ENCODE results near the gene PRDM16.

Gene PRDM16

DNA sequence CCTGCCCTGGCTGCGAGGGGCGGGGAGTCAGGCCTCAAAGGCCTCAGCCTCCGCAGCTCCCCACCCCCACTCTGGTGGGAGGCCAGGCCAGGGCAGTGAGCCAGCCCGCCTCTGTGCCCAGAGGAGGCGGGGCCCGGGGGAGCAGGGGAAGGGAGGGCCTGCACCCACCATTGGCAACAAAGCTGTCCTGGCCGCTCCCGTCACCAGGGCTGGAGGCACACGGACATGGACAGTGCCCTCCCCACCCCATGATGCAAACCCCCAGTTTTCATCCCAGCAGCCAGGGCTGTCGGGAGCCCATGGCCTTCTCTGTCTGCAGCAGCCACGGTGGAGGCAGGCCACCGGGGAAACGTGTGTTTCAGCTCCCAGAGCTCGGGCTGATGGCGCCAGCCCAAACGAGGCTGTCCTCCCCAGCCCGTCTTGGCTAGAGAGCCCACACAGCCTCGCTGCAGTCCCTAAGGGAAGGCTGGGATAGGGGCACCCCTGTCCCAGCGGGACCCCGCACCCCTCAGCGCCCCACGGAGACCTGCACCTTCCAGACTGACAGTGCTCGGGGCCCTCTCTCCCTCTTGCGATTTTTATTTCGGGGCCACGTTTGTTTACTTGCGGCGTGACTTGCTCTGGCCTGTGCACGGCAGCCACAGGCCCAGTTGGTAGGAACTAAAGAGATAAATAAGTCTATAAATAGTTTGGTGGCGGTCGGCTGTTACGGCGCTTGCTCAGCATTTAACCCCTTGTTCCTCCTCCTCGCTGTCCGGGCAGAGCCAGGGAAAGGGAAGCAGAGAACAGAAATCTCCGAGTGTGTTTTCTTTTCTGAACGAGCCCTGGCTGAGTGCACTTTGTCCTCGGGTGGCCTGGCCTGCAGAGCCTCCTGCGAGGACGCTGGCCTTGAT, 101.8 kb downstream of the PRDM16 start:
- DNase-seq: no peak

DNA sequence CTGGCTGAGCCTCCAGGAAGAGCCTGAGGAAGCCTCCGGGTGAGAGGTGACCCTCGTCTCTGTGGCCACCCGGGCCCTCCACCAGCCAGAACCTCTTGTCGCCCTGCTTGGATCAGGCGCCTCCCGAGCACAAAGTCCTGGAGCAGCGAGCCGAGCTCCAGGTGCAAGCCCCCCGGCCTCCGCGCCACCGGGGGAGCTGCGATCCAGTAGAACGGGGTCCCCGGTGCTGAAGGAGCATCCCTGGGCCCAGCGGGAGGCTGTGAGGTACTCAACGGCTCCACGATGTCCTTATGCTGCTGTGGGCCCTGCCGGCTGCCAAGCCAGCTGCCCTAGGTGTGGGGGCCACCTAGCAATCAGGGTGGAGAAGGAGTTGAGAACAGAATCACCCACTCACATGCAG, 102.8 kb downstream of the PRDM16 start:
- no peak for DNase-seq

GRCh38 chr1:3172431-3173380, 103.7 kb downstream of the PRDM16 start:
- no peak for DNase-seq

DNA sequence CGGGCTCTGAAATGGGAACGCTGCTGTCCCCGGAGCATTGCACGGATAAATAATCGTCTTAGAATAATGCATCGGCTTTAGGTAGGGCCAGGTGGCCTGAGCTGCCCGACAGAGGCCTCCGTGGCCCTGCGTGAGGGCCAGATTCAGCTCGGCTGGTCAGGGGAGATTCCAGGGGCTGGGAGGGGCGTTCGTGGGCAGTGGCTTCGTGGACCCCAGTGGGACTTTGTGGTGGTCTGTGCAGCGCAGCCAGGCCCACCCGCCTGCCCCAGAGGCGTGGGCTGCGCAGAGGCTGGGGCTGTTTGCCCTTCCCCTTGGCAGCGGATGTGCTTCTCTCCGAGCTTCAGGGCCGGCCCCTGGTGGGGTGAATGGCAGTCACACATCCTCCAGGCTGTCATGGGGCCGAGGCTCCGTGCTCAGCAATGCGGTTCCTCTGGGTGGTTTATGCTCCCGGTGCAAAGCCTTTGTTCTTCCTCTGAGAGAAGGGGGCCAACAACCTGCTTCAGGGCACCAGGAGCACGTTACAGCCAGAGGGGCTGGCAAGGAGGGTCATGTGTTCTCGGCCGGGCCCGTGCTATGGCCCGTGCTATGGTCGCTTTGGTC, 104.5 kb downstream of the PRDM16 start:
- DNase-seq: no peak

DNA sequence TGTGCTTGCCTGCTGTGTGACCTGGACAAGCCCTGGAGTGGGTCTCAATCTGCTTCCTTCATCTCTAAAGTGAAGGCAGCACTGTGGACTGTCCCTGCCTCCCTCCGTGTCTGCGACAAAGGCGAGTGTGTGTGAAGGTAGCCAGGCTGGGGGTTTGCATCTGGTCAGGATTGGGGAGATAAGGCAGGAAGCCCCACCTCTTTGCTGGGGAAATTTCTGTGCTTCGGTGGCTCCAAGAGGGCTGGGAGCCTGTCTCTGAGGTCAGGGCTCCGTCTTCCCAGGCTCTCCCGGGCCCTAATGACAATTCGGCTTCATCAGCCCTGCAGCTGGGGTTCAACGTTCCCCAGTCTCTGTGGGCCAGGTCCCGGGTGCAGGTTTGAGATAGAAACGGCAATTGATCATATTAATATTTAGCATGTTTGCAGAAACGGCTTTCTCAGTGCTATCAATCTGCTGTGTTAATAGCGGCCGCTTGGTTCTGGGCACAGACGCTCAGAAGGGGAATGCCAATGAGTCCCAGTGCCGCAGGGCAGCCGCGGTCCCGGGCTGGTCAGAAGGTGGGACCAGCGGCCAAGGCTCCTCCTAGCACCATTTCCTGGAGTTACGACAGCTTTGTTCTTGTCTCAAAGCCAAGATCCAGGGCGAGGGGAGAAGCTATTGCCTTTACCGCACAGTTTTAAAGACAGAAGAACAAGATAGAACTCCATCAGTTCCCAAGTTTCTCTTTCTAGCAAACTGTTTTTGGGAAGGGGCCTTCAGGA, 105.7 kb downstream of the PRDM16 start:
- no peak for DNase-seq

DNA sequence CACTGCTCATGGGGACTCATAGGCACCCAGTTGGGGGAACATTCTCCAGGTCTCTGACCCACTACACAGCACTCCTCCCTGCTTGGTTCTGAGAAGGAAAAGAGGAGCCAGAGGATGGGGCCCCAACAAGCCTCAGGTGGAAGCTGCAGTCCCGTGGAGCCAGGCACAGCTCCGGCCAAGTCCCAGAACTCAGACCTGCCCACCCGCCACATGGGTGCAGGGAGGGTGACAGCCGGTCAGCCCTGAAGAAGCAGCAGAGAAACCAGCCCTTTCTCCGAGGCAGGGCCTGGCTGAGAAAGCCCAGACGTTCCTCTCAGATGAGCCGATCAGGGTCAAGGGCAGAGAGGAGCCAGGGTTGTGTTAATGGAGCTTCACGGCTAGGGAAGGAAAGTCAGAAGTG, 106.5 kb downstream of the PRDM16 start:
- no peak for DNase-seq

DNA sequence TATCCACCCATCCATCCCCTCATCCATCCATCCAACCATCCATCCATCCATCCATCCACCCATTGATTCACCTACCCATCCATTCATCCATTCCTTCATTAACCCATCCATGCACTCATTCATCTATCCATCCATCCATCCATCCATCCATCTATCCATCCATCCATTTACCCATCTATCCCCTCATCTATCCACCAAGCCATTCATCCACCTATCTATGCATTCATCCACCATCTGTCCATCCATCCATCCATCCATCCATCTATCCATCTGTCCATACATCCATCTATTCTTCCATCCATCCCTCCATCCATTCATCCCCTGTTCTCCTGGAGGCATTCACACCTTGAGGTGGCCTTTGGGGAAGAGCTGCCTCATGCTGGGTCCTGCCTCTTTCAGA, 107.0 kb downstream of the PRDM16 start:
- no peak for DNase-seq

GRCh38 chr1:3176820-3177219, 107.8 kb downstream of the PRDM16 start:
- no peak for DNase-seq

DNA sequence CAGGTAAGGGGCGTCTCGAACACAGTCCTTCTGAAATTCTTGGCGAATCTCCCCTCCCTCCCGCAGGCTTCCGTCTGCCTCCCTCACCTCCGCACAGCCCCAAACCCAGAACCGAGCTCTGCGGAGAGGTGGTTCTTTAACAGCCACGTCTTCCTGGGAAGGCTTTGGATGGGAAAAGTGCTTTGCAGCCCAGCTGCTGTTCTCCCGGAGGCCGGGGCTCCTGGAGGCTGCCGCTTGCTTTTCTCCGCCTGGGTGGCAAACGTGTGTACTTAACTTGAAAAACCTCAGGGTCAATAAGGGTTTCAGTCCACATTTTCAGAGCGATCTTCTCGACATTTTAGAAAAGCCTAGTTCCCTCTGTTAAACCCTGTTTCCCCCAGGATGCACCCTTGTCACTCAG, 109.3 kb downstream of the PRDM16 start:
- DNase-seq: no peak

DNA sequence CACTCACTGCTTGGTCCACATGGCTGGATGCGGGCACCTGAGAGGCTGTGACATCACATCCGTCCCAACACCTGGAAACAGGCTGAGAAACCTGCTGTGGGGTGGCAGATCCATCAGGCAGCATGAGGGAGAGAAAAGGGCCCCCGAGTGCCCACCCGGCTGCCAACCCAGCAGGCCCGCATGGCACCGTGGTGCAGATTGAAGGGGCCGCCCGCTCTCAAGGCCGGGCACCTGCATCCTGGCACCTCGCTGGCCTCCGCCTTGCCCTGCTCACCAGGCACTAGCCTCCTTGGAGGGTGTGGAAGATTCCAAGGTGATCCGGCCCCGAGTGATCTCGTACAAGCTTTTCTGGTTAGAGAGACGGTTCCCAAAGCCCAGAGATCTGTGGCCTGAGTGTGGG, 110.5 kb downstream of the PRDM16 start:
- no peak for DNase-seq

DNA sequence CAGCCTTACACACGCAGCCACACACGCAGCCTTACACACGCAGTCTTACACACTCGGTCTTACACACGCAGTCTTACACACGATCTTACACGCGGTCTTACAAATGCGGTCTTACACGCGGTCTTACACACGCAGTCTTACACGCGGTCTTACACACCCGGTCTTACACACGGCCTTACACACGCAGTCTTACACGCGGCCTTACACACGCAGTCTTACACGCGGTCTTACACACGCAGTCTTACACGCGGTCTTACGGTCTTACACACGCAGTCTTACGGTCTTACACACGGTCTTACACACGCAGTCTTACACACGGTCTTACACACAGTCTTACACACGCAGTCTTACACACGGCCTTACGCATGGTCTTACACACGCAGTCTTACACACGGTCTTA, 111.9 kb downstream of the PRDM16 start:
- no peak for DNase-seq

- DNase-seq: no peak
Measured at GRCh38 chr1:3181956-3182355, 113.0 kb downstream of the PRDM16 start.

DNA sequence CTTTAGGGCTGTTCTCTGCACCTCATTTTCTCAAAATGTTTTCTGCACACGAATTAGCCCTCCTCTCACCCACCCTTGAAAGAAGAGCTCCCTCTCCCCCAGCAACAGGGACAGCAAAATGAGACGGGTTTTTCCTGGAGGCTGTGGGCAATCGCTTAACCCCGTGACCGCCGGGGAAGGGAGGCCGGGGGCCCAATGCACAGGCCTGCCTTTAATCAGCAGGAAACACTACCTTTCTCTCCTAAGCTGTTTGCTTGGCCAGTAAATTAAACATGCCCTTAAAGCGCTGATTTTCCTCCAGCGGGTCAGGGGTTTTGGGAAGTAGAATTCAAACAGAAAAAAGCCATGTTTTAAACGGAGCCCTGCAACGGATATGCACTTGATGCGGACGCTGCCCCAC, 114.4 kb downstream of the PRDM16 start:
- DNase-seq: no peak

- no peak for DNase-seq
Measured at GRCh38 chr1:3183813-3184212, 114.8 kb downstream of the PRDM16 start.

GRCh38 chr1:3184666-3185065, 115.7 kb downstream of the PRDM16 start:
- DNase-seq: no peak

DNA sequence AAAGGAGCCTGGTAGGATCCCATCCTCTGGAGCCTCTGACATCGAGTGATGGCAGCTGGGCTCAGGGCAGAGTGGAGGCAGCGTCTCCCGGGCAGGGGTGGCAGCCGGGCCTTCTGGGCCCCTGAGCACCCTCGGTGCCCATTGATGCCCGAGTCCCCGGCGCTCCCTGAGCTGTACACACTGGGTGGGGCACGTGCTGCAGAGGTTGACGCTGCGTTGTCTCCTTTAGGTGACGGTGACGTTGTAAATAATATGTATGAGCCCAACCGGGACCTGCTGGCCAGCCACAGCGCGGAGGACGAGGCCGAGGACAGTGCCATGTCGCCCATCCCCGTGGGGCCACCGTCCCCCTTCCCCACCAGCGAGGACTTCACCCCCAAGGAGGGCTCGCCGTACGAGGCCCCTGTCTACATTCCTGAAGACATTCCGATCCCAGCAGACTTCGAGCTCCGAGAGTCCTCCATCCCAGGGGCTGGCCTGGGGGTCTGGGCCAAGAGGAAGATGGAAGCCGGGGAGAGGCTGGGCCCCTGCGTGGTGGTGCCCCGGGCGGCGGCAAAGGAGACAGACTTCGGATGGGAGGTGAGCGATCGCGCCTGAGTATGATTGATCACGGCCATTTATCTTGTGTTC, 117.0 kb downstream of the PRDM16 start:
- DNase-seq: no peak

GRCh38 chr1:3186526-3186921, 117.5 kb downstream of the PRDM16 start:
- no peak for DNase-seq

DNA sequence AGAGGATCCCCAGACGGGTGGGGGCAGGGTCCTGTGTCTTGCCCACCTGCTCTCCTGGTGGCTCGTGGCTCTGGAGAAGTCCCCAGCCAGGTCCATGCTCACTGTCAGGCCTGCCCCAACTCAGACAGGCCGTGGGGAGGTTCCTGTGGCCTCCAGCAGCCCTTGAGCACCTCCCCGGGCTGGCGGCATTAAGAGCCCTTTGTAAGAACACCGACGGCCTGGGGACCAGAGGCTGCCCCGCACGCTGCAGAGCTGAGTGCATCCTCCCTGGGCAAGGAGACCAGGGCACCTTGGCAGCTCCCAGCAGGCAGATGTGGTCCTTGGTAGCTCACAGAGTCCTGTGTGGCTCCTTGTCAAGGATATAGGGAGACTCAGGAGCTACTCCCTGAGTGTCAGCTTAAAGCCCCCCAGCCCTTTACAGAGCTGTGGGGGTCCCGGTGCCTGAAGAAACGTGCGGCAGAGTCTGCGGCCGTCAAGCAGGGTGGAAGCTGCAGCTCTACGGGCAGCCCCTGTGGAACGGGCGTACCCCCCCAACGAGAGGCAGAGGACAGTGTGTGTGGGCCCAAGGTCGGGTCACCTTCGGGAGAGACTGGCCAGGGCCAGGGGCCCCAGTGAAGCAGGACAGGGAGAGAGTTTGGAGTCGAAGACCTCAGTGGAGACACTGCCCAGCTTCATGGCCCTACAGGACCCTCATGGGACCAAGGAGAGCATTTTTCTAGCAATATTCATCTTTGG, 118.6 kb downstream of the PRDM16 start:
- no peak for DNase-seq

DNA sequence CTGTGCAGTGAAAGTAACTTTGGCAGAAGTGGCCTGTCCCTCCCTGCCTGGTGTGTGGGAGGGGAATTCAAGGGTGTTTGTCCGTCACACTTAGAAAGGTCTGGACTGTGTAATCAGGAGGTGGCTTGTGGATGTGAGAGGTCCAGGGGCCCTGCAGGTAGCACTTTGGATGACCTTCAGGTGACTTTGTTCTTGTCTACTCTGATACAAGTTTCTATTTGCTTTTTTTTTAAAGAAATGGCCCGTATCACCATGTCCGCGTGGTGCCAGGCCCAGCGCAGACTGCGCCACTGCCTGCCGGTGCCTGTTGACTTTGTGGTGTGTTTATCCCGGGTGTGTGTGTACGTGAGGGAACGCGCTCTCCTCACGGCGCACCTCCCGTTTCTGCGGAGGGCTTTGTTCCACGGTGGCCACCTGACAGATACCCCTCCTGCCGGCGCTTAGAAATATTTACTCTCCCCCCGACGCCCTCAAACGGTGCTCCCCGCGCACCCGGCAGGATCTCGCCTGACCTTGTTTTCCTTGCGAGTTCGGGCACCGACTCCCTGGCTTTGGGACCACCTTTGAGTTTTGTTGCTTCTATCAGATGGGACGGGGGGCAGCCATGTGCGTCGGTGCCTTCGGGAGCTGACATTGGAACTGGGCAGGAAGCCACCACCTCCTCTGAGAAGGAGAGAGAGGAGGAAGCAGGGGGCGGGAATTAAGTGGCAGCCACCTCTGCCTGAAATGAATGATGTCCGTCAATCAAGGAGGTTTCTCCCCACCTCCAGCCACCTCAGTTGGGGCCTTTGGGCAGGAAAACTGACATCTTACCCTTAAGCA, 119.4 kb downstream of the PRDM16 start:
- no peak for DNase-seq

- DNase-seq: no peak
Measured at GRCh38 chr1:3190256-3191041, 121.4 kb downstream of the PRDM16 start.

Data from NCI-H524 (cell line).